GM18502 (cell line): ENCODE measurements around the gene RNF38.
"Not testable (repeated sequence)": the region's sequence is repeated elsewhere in the genome, so short reads cannot be mapped to it uniquely, and the experiment has no call there.

Experiments used
- ATAC-seq: cut with Tn5 transposase; IDR thresholded peaks from one replicate; pipeline ENCODE4 v1.9.1; 2021; ENCODE audit warnings: mild to moderate bottlenecking; ENCODE audit not compliant: unreplicated experiment, poor library complexity

Gene RNF38

GRCh38 chr9:36337002-36337401, 63.1 kb downstream of the RNF38 start:
- no peak for ATAC-seq

- no peak for ATAC-seq
These were observed 63.8 kb downstream of the RNF38 start for GRCh38 chr9:36336131-36336907.

DNA sequence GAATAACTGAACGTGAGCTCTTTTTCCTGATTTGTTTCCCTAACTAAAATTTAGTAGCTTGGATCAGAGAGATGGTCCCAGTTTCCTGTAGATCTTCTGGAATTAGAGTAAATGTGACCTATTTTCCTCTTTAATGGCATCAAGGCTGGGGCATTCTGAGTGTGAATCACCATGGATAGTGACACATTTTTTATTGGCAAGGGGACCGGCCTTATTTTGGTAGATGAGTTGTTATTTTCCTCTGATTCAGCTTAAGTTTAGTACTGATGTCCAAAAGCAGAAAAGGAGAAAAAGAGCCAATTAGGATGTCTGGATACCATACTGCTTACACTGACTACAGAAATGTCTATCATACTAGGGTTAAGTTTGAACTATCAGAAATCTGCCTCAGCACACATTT, 68.1 kb downstream of the RNF38 start:
- no peak for ATAC-seq

GRCh38 chr9:36328798-36329411, 71.2 kb downstream of the RNF38 start:
- ATAC-seq, result no peak

DNA sequence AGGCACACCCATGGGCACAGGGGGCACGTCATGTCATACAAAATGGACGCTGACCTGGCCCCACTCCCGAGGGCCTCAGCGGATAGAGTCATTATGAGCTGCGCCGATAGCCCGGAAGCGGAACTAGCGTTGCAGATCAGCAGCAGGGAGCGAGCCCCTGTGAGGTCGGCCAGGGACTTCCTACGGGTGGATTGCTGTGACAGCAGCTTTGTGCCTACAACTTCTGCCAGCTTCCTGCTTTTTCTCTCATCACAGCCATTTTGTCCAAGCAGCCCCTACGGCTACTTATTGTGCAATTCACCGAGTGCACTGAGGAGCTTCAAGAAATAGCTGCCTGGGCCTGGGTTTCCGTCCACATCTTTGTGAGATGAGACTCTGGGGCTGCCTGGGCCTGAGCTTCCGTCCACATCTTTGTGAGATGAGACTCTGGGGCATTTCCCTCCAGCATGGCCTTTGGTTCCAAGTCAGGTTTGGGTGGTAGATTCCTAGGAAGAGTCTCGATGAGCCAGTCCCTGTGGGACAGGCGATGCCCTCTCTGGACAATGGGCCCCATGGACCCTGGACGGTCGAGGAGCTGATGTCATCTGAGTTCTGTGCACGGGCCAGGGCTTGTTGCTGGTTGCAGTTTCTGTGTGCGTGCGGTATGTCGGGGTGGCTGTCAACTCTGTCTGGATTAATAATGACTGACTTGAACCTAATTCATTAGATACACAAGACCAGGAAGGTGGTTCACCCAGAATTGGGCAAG, 74.8 kb downstream of the RNF38 start:
- ATAC-seq, result no peak

DNA sequence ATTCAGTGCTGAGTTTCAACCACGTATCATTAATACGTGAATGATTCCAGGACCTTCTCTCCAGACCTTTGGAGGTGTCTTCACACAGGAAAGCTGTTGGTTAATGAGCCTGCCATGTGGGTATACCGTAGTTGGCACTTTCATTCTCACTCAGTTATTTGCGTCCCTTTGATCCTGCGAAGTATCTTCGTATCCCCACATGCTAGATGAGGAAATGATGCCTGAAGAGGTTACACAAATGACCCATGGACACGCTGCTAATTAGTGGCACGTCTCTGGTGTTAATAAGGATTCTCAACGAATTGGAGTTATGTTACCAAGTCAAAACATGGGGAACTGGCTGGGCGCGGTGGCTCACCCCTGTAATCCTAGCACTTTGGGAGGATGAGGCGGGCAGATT, 76.1 kb downstream of the RNF38 start:
- ATAC-seq, result no peak

DNA sequence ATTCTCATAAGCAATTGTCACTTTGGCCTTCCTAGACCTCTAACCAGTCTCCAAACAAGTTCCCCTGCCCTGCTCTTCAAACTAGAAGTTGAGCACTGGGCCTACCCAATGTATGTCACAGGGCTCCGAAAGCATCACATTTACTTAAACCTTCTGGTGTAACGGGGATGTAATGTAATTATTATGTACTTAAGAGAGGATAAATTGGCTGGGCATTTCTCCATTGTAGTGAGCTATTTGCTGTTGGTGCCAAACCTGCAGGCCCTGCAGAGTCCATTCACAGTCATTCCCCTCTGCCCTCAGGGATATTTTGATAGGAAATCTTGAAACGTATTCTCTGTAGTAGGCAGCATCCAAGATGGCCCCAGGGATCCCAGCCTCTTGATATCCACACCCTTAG, 77.6 kb downstream of the RNF38 start:
- no peak for ATAC-seq

DNA sequence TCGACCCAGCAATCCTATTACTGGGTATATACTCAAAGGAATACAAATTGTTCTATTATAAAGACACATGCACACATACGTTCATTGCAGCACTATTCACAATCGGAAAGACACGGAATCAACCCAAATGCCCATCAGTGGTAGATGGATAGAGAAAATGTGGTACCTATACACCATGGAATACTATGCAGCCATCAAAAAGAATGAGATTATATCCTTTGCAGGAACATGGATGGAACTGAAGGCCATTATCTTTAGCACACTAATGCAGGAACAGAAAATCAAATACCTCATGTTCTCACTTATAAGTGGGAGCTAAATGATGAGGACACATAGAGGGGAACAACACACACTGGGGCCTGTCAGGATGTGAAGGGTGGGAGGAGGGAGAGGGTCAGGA, 78.2 kb downstream of the RNF38 start:
- ATAC-seq, result not testable (repeated sequence)

- no peak for ATAC-seq
These were observed 79.6 kb downstream of the RNF38 start for GRCh38 chr9:36320466-36320865.

DNA sequence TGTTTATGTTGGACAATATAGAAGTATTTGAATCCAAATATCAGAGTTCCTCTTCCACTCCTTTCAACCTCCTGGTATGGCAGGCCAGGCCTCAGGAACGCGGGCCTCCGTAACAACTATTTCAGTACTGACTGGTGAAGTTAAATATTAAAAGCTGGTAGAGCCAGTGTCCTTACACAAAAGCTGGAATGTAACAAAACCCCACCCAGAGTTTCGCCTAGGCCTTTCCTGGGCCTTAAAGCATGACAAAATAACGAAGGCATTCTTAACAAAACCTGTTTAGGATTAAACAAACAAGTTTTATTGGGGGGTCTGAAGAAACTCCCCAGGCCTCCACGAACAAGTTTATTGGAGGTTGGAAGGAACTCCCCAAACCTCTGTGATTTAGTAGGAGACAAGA, 80.3 kb downstream of the RNF38 start:
- ATAC-seq, result no peak

- no peak for ATAC-seq
These were observed 80.9 kb downstream of the RNF38 start for GRCh38 chr9:36319183-36319582.

DNA sequence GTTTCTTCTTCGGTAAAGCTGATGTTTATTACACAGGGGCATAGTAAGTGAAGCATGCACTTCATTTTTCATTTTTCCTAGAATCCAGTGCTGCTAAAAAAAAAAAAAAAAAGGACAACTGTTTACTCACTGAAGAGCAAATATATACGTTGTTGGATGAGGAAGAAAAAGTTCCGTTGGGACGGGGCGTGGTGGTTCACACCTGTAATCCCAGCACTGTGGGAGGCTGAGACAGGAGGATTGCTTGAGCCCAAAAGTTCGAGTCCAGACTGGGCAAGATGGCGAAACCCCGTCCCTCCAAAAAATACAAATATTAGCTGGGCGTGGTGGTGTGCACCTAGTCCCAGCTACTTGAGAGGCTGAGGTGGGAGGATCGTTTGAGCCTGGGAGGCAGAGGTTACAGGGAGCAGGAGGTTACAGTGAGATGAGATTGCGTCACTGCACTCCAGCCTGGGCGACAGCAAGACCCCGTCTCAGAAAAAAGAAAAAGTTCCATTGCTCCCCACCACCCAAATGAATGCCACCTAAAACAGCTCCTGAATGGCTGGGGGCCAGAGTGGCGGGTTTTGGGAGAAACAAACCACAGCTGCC, 81.8 kb downstream of the RNF38 start:
- no peak for ATAC-seq

DNA sequence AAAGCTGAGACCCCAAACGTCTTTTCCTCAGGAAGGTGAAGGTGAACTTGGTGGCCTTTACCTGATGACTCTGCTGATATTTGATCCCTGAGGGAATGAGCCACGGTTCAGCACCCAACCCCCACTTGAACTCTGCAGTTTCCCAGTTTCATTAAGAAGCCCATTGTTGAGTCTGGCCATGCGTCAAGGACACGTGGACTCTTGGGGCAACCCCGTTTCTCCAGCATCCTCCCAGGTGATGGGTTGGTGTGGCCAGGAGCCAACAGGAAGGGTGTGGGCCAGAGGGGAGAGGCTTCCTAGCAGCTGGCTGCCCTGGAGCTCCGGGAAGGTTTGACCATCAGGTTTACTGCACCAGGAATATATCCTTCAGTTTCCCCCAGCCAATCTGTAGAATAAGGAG, 82.3 kb downstream of the RNF38 start:
- no peak for ATAC-seq

DNA sequence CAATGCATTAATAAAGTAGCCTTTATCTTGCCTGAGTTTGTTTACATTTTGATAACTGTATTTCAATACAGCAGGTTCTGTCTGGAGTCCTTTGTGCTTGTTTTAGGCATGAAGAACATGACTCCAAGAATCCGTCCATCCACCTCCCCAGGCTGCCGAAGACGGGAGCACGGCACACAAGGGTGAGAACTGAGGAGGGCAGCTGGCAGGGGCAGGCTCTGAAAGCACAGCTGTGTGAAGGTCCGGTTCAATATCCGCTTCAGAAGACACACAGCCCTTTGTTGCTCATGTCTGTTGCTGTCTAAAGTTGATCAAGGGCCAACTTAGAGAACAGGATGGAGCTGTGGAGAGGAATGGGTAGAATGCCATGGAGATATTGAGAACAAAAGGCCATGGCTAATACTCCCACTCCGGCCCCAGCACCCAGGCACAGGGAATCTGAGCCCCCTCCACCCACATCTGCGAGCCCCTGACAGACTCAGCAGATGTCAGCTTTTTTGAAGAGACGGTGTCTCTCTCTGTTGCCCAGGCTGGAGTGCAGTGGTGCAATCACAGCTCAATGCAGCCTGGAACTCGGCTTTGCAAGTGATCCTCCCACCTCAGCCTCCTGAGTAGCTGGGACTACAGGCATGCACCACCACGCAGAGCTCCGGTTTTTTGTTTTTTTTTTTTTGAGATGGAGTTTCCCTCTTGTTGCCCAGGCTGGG, 83.3 kb downstream of the RNF38 start:
- no peak for ATAC-seq

DNA sequence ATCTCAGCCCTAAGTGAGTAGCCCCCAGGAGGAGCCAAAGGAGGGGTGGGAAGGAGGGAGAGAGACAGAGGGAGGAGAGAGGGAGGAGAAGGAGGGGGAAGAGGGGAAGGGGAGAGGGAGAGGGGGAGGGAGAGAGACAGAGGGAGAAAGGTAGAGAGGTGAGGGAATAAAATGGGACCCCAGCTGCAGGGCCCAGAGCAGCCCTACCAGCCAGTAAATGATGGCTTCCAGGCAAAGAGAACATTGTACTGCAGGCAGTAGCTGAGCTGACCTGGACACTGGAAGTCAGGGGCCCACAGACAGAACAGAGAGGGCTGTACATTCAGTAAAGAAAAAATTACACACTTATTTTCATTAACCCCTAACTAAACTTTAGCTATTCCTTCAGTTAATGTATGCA, 84.0 kb downstream of the RNF38 start:
- no peak for ATAC-seq

- ATAC-seq, result no peak
These were observed 84.8 kb downstream of the RNF38 start for GRCh38 chr9:36315283-36315682.

DNA sequence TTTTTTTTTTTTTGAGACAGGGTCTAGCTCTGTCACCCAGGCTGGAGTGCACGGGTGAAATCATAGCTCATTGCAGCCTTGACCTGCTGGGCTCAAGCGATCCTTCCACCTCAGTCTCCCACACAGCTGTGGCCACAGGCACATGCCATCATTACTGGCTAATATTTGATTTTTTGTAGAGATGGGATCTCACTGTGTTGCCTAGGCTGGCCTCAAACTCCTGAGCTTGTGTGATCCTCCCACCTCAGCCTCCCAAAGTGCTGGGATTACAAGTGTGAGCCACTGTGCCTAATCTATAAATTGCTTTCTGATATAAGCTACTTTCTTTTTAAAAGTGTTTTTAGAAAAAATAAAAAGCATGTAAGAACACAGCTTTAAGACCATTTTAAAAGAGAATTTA, 85.3 kb downstream of the RNF38 start:
- ATAC-seq, result no peak

- no peak for ATAC-seq
These were observed 93.4 kb downstream of the RNF38 start for GRCh38 chr9:36306471-36307306.

GRCh38 chr9:36304366-36304765, 95.7 kb downstream of the RNF38 start:
- not testable (repeated sequence) for ATAC-seq

DNA sequence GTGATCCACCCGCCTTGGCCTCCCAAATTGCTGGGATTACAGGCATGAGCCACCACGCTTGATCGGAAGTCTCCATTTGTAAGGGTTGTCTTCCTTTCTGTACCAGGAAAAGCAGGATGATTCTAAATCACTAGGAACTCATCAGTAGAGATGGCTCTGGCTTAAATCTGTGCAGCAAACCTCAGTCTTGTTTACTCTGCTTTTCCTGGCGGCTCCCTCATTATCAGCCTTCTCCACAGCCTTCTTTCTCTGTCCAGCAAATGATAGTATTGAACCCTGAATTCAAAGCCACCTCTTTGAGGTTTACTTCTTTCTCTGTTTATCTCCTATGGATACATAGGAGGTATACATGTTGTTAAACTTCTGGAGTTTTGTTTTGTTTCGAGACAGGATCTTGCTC, 98.8 kb downstream of the RNF38 start:
- ATAC-seq, result no peak
